ENCODE measurements around the gene UBLCP1. TPM values are rescaled to one million over a fixed set of nuclear protein-coding genes. Genes with fewer than 3 reads are reported as not detected.

The UBLCP1 gene
- total RNA-seq, 4 donors from 2014 or later = 7.4 to 39.0 (median 21.6) TPM

DNA sequence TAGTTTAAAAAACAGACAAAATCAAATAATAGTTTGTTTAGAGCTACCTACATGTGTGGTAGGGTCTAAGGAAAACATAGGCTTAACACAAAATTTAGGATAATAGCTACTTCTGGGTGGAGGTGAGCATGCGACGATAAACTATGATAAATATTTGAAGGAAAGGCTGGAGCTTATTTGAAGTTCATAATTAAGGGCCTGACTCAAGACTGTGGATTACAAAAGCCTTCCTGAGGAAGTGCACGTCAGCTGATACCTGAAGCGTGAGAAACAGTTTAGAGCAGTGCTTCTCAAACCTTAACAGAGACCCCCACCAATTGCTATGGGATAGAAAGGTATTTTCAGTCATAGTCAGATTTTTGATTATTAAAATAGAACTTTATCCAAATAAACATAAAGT lies 20.4 kb upstream of the UBLCP1 start:
- no peaks in the 10 kb centered on the region for H3K4me1 ChIP-seq
- DNase-seq = no peak
- no peaks in the 10 kb centered on the region for H3K36me3 ChIP-seq
- intact Hi-C loops (cut with DNase I; ENCODE audit: low total_unique reads) = no loop called here
- no peak for TF ChIP-seq POLR2A (IDR thresholded peaks at IDR 0.05)
- TF ChIP-seq, protein P1, sequence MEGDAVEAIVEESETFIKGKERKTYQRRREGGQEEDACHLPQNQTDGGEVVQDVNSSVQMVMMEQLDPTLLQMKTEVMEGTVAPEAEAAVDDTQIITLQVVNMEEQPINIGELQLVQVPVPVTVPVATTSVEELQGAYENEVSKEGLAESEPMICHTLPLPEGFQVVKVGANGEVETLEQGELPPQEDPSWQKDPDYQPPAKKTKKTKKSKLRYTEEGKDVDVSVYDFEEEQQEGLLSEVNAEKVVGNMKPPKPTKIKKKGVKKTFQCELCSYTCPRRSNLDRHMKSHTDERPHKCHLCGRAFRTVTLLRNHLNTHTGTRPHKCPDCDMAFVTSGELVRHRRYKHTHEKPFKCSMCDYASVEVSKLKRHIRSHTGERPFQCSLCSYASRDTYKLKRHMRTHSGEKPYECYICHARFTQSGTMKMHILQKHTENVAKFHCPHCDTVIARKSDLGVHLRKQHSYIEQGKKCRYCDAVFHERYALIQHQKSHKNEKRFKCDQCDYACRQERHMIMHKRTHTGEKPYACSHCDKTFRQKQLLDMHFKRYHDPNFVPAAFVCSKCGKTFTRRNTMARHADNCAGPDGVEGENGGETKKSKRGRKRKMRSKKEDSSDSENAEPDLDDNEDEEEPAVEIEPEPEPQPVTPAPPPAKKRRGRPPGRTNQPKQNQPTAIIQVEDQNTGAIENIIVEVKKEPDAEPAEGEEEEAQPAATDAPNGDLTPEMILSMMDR (IDR thresholded peaks at IDR 0.05) = no peak
- H3K27ac ChIP-seq = no peak overlapping the region
- H3K4me3 ChIP-seq = no peak overlapping the region
- no peaks in the 10 kb centered on the region for H3K9me3 ChIP-seq
- H3K27me3 ChIP-seq = no peaks in the 10 kb centered on the region

DNA sequence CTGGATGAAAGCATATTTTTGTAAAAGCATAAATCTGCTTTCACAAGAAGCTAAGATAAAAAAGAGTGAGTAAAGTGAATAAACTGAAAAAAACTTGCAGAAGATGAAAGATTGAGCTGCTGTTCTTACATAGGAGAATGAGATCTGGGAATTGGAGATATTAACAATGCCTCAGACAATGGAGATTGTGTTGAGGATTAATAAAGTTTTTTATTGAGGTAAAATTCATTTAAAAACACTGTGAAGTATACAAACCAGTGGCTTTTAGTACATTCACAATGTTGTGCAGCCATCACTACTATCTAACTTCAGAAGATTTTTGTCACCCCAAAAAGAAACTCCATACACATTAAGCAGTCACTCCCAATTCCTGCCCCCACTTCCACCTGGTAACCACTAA lies 19.7 kb upstream of the UBLCP1 start:
- no peak for DNase-seq
- Histone ChIP-seq H3K4me3 (no peak overlapping the region), H3K27me3 (no peaks in the 10 kb centered on the region), H3K9me3 (no peaks in the 10 kb centered on the region), H3K27ac (no peak overlapping the region), H3K36me3 (no peaks in the 10 kb centered on the region), H3K4me1 (no peaks in the 10 kb centered on the region)
- intact Hi-C loops (cut with DNase I; ENCODE audit: low total_unique reads) = no loop called here
- TF ChIP-seq, protein P1 (IDR thresholded peaks at IDR 0.05) = no peak
- TF ChIP-seq POLR2A (IDR thresholded peaks at IDR 0.05) = no peak

DNA sequence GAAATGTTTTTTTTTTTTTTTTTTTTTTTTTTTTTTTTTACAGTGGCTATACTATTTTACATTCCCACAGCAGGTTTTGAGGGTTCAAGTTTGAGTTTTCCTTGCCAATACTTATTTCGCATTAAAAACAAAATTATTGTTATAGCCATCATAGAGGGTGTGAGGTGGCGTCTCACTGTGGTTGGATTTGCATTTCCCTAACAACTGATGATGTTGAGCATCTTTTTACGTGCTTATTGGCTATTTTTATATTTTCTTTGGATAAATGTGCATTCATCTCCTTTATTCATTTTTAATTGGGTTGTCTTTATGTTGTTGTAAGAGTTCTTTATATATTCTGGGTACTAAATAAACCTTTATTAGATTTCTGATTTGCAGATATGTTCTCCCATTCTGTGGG lies 18.9 kb upstream of the UBLCP1 start:
- no peak overlapping the region for H3K4me3 ChIP-seq
- no peak overlapping the region for H3K27ac ChIP-seq
- H3K36me3 ChIP-seq = no peaks in the 10 kb centered on the region
- H3K4me1 ChIP-seq = no peaks in the 10 kb centered on the region
- DNase-seq = no peak
- H3K9me3 ChIP-seq = no peaks in the 10 kb centered on the region
- TF ChIP-seq, protein P1 (IDR thresholded peaks at IDR 0.05) = no peak
- TF ChIP-seq POLR2A (IDR thresholded peaks at IDR 0.05) = no peak
- intact Hi-C loops (cut with DNase I; ENCODE audit: low total_unique reads) = no loop called here
- H3K27me3 ChIP-seq = no peaks in the 10 kb centered on the region

DNA sequence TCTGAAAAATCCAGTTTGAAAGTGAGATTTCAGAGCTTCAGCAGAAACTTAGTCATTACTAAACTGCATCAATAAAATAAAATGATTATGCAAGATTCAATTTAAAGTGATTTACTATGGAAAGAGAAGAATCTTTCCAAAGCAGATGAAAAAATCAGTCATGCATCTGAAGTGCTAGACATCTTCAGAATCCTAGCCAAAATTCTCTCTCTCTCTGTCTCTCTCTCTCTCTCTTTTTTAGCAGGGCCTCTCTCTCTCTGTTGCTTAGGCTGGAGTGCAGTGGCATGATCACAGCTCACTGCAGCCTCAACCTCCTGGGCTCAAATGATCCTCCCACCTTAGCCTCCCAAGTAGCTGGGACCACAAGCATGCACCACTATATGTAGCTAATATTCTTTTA lies 18.2 kb upstream of the UBLCP1 start:
- Histone ChIP-seq H3K36me3 (no peaks in the 10 kb centered on the region), H3K9me3 (no peaks in the 10 kb centered on the region), H3K27me3 (no peaks in the 10 kb centered on the region), H3K4me1 (no peaks in the 10 kb centered on the region), H3K27ac (no peak overlapping the region), H3K4me3 (no peak overlapping the region)
- TF ChIP-seq POLR2A (IDR thresholded peaks at IDR 0.05) = no peak
- TF ChIP-seq, protein P1 (IDR thresholded peaks at IDR 0.05) = no peak
- intact Hi-C loops (cut with DNase I; ENCODE audit: low total_unique reads) = no loop called here
- no peak for DNase-seq

DNA sequence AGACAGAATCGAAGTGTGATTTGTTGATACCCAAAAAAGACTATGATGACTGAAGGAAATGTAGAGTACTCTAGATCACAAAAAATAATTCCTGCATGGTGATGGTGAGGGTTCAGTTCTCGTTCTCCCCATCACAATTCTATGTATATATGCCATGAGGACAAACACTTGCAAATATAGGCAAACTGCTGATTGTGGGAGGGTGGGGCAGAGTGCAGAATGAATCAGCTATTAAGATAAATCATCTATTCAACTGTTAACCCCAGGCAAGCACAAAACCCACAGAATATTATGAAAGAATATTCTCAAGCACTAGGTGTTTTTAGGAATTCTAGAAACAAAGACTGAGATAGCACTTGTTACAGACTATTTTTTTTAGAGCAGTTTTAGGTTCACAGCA lies 13.9 kb upstream of the UBLCP1 start:
- no peaks in the 10 kb centered on the region for H3K27me3 ChIP-seq
- no peak overlapping the region for H3K4me3 ChIP-seq
- no peaks in the 10 kb centered on the region for H3K36me3 ChIP-seq
- no peaks in the 10 kb centered on the region for H3K4me1 ChIP-seq
- no peak overlapping the region for H3K27ac ChIP-seq
- DNase-seq = no peak
- no peak for TF ChIP-seq POLR2A (IDR thresholded peaks at IDR 0.05)
- TF ChIP-seq, protein P1 (IDR thresholded peaks at IDR 0.05) = no peak
- intact Hi-C loops (cut with DNase I; ENCODE audit: low total_unique reads) = no loop called here
- H3K9me3 ChIP-seq = no peaks in the 10 kb centered on the region
